ENCODE results near the gene SLC37A1. TPM values are rescaled to one million over a fixed set of nuclear protein-coding genes. Genes with fewer than 3 reads are reported as not detected.

Gene SLC37A1
- total RNA-seq, 3 donors from 2014 or later: 16.3 to 22.1 (median 20.2) TPM

GRCh38 chr21:42568376-42568775 is 54.7 kb downstream of the SLC37A1 start:
- Mint-ChIP-seq H3K4me3 (no peak overlapping the region), H3K27me3 (ENCODE audit: low read depth) (no peaks in the 10 kb centered on the region), H3K36me3 (ENCODE audit: insufficient read depth) (peaks cover 25% of the 10 kb centered on the region), H3K4me1 (ENCODE audit: low read depth) (no peaks in the 10 kb centered on the region), H3K9me3 (no peaks in the 10 kb centered on the region)
- DNase-seq (no peak), ATAC-seq (no peak)

DNA sequence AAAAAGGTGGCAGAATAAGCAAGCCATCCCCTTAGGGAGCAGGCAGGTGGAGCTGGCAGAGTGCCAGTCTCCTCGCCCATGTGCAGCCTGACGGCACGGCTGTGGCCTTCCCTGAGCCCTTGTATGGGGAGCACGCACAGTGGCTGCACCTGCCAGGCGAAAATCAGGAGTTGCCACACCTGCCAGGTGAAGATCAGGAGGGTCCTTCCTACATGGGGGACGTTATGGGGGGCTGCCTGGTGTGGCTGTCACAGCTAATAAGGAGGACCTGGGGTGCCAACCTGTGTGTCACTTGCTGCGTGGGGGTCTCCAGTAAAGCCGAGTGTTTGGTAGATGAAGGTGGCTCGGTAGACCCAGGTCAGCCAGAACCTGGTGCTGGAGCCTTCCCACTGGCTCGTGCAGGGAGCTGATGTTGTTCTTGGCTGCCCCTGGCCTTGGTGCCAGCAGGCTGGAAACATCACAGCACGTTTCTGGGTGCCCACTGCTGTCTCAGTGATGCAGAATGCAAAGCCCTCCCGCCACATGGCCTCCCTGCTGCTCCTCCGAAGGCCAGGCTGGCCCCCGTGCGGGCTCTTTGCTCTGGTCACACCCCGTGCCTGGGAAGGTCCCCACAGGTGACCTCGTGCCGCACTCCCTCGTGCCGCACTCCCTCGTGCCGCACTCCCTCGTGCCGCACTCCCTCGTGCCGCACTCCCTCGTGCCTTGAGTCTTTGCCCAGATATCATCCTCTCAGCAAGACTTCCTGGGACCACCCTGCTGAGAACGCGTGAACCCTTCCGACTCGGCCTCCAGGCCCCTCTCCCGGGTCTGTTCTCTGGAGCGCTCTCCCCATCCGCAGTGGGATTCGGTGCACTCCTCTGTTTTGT is 55.4 kb downstream of the SLC37A1 start:
- Mint-ChIP-seq H3K9me3 (no peaks in the 10 kb centered on the region), H3K4me3 (no peak overlapping the region), H3K27me3 (ENCODE audit: low read depth) (no peaks in the 10 kb centered on the region), H3K4me1 (ENCODE audit: low read depth) (no peaks in the 10 kb centered on the region), H3K36me3 (ENCODE audit: insufficient read depth) (peaks cover 23% of the 10 kb centered on the region)
- DNase-seq: no peak
- no peak for ATAC-seq

- Mint-ChIP-seq H3K27me3 (ENCODE audit: low read depth) (no peaks in the 10 kb centered on the region), H3K4me1 (ENCODE audit: low read depth) (no peaks in the 10 kb centered on the region), H3K4me3 (no peak overlapping the region), H3K9me3 (no peaks in the 10 kb centered on the region), H3K36me3 (ENCODE audit: insufficient read depth) (peaks cover 26% of the 10 kb centered on the region)
- DNase-seq (no peak), ATAC-seq (no peak)
Measured at GRCh38 chr21:42569732-42570301, 56.2 kb downstream of the SLC37A1 start.

GRCh38 chr21:42570362-42570761 is 56.7 kb downstream of the SLC37A1 start:
- peaks cover 29% of the 10 kb centered on the region for H3K36me3 Mint-ChIP-seq (ENCODE audit: insufficient read depth)
- no peak for ATAC-seq
- no peaks in the 10 kb centered on the region for H3K9me3 Mint-ChIP-seq

GRCh38 chr21:42570841-42571387 is 57.3 kb downstream of the SLC37A1 start:
- H3K4me3 Mint-ChIP-seq: no peak overlapping the region

More at GRCh38 chr21:42570362-42570761, 56.7 kb downstream of the SLC37A1 start:
- Mint-ChIP-seq H3K4me3 (no peak overlapping the region), H3K27me3 (ENCODE audit: low read depth) (no peaks in the 10 kb centered on the region), H3K4me1 (ENCODE audit: low read depth) (no peaks in the 10 kb centered on the region)
- DNase-seq: no peak

DNA sequence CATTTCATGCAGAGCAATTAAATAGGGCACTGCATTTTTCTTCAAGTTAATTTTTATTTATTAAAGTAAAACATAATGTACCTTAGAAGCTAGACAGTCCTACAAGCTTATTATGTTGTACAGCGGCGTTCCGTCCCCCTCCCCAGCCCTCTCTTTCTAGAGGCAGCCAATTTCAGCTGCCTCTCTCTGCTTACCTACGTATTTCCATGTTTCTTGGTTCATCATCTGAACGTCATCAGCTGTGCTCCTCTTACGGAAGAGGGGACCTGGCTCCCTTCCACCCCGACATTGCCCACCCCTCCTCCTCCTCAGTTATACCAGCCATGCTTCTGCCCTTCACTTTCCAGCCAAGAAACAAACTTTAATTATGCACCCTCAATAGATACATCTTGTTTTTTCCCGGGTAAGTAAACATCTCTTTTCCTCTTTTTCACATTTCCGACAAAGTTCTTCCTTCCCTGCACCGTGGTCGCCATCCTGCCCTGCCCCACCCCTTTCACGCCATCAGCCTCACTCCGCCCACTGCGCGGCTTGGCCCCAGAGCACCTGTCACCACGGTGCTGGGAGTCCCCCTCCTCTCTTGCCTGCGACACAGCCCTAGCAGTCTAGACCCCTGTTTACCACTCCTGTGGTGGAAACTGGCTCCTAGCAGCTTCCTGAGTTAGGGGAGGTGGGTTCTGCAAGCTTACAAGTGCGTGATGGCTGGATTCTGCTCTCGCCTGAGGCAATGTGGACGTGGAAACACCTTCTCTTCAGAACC is 57.9 kb downstream of the SLC37A1 start:
- no peaks in the 10 kb centered on the region for H3K4me1 Mint-ChIP-seq (ENCODE audit: low read depth)
- peaks cover 3% of the 10 kb centered on the region for H3K9me3 Mint-ChIP-seq
- H3K4me3 Mint-ChIP-seq: no peak overlapping the region
- DNase-seq (no peak), ATAC-seq (no peak)
- no peaks in the 10 kb centered on the region for H3K27me3 Mint-ChIP-seq (ENCODE audit: low read depth)
- H3K36me3 Mint-ChIP-seq (ENCODE audit: insufficient read depth): peaks cover 33% of the 10 kb centered on the region

More at GRCh38 chr21:42570841-42571387, 57.3 kb downstream of the SLC37A1 start:
- Mint-ChIP-seq H3K4me1 (ENCODE audit: low read depth) (no peaks in the 10 kb centered on the region), H3K36me3 (ENCODE audit: insufficient read depth) (peaks cover 31% of the 10 kb centered on the region), H3K27me3 (ENCODE audit: low read depth) (no peaks in the 10 kb centered on the region), H3K9me3 (no peaks in the 10 kb centered on the region)
- DNase-seq (no peak), ATAC-seq (no peak)

GRCh38 chr21:42572906-42573495 is 59.3 kb downstream of the SLC37A1 start:
- Mint-ChIP-seq H3K4me1 (ENCODE audit: low read depth) (no peaks in the 10 kb centered on the region), H3K4me3 (no peak overlapping the region), H3K27me3 (ENCODE audit: low read depth) (no peaks in the 10 kb centered on the region), H3K9me3 (peaks cover 8% of the 10 kb centered on the region), H3K36me3 (ENCODE audit: insufficient read depth) (peaks cover 33% of the 10 kb centered on the region)
- no peak for DNase-seq
- ATAC-seq: no peak

DNA sequence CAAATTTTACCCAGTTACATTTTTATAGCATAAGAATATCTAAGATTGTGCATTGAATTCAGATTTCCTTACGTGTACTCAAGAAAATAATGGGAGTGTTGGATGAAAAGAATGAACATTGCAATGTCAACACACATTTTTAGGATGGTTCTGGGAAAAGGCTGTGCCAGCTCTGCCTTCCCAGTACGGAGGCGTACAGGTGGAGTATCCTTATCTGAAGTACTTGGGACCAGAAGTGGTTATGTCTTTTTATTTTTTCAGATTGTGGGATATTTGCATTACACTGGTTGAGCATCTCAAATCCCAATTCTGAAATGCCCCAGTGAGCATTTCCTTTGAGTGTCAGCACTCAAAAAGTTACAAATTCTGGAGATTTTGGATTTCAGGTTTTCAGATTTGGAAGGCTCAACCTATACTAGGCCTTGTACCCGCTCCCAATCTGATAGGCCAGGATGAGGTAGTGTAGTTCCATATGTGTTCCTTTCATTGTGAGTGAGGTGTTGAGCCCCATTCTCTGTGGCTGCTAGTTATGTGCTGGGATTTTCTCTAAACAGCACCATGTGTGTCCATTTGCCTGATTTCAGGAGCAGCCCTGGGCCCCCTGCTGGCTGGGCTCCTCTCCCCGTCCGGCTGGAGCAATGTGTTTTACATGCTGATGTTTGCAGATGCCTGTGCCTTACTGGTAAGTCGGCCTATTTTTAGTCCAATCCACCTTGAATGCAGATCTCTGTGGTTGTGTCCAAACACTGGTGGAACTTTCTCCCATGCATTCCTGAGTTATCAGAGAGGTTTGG is 60.8 kb downstream of the SLC37A1 start:
- H3K9me3 Mint-ChIP-seq: peaks cover 8% of the 10 kb centered on the region
- no peaks in the 10 kb centered on the region for H3K27me3 Mint-ChIP-seq (ENCODE audit: low read depth)
- no peaks in the 10 kb centered on the region for H3K4me1 Mint-ChIP-seq (ENCODE audit: low read depth)
- H3K4me3 Mint-ChIP-seq: no peak overlapping the region
- peaks cover 31% of the 10 kb centered on the region for H3K36me3 Mint-ChIP-seq (ENCODE audit: insufficient read depth)
- no peak for ATAC-seq
- no peak for DNase-seq

DNA sequence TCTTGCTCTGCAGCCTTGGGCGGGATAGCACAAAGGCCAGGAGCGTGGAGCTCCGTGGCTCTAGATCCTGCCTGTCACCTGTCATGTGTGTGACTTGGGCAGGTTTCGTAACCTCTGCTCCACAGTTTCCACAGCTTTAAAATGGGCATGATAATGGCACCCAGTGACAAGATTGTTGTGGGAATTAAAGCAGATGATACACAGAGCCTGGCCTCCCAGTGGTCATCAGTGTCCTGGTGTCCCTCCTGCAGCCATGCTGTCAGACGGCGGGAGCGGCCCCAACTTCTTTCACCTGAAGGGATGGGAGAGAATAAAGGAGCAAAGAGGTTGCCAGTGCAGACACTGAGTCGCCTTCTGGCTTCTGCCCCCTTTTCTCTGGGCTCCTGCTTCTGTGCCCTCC is 61.5 kb downstream of the SLC37A1 start:
- ATAC-seq: no peak
- Mint-ChIP-seq H3K36me3 (ENCODE audit: insufficient read depth) (peaks cover 31% of the 10 kb centered on the region), H3K4me1 (ENCODE audit: low read depth) (no peaks in the 10 kb centered on the region), H3K27me3 (ENCODE audit: low read depth) (no peaks in the 10 kb centered on the region), H3K4me3 (no peak overlapping the region), H3K9me3 (peaks cover 8% of the 10 kb centered on the region)
- no peak for DNase-seq

DNA sequence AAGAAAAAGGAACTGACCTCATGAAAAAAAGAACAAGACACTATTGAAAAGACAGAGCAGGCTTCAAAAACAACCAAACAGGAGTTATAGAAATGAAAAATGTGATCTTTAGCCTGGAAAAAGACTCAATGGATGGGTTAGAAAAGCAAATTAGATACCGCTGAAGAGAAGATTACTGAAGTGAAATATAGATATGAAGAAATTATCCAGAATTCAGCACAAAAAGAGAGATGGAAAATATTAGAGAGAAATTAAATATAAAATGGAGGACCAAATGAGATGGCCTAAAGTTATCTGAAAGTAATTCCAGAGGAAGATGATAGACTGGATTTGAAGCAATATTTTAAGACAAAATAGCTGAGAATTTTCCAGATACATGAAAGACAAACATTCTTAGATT is 63.0 kb downstream of the SLC37A1 start:
- no peak for DNase-seq
- no peak overlapping the region for H3K4me3 Mint-ChIP-seq
- no peaks in the 10 kb centered on the region for H3K27me3 Mint-ChIP-seq (ENCODE audit: low read depth)
- H3K4me1 Mint-ChIP-seq (ENCODE audit: low read depth): no peaks in the 10 kb centered on the region
- H3K36me3 Mint-ChIP-seq (ENCODE audit: insufficient read depth): peaks cover 31% of the 10 kb centered on the region
- ATAC-seq: no peak
- peaks cover 8% of the 10 kb centered on the region for H3K9me3 Mint-ChIP-seq

DNA sequence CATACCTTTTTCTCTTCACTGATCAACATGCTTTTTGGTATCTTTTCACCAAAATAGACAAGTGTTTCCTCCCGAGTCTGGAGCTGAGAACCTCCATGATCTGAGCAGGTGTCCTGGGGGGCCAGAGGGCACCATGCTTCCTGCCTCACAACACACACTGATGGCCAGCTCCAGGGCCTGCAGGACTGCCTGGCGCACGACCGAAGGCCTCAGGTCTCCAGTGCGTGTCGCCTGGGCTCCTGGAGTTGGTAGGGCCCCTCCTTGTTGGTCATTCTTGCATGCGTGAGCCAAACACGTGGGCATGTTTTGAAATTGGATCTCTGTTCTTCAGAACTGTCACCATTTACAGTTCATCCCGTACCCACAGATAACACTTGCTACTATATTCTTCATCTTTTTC is 64.4 kb downstream of the SLC37A1 start:
- DNase-seq (no peak), ATAC-seq (no peak)
- Mint-ChIP-seq H3K36me3 (ENCODE audit: insufficient read depth) (peaks cover 26% of the 10 kb centered on the region), H3K9me3 (peaks cover 8% of the 10 kb centered on the region), H3K4me3 (no peak overlapping the region), H3K27me3 (ENCODE audit: low read depth) (no peaks in the 10 kb centered on the region), H3K4me1 (ENCODE audit: low read depth) (no peaks in the 10 kb centered on the region)

GRCh38 chr21:42578761-42579415 is 65.2 kb downstream of the SLC37A1 start:
- Mint-ChIP-seq H3K27me3 (ENCODE audit: low read depth) (no peaks in the 10 kb centered on the region), H3K4me1 (ENCODE audit: low read depth) (no peaks in the 10 kb centered on the region), H3K4me3 (no peak overlapping the region), H3K36me3 (ENCODE audit: insufficient read depth) (peaks cover 22% of the 10 kb centered on the region), H3K9me3 (peaks cover 8% of the 10 kb centered on the region)
- ATAC-seq (no peak), DNase-seq (no peak)

DNA sequence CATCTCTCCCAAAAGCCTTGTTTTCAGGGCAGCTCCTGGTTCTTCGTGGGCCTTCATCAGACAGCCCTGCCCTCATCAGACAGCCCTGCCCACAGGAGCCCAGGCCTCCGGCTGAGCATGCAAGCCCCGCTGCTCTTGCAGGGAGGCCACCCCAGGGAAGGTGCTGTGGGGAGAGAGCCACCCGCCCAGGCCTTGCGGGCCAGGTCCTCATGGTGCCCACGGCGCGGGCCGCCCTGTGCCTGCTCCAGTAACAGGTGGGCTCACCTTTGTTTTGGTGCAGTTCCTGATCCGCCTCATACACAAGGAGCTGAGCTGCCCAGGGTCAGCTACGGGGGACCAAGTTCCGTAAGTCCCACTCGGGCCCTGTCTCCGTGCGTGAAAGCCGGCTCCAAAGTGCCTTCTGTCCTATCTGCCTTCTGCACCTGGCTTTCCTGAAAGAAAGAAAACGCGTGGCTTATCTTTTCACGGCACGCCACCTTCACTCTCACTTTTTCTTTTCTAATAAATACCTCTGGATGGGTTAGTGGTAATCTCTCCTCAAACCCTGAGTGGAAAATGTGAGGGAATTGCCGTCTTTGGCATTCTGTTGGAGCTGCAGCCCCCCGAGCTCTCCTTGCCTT is 65.9 kb downstream of the SLC37A1 start:
- no peak for ATAC-seq
- Mint-ChIP-seq H3K4me1 (ENCODE audit: low read depth) (no peaks in the 10 kb centered on the region), H3K36me3 (ENCODE audit: insufficient read depth) (peaks cover 22% of the 10 kb centered on the region), H3K27me3 (ENCODE audit: low read depth) (no peaks in the 10 kb centered on the region), H3K4me3 (no peak overlapping the region), H3K9me3 (peaks cover 8% of the 10 kb centered on the region)
- no peak for DNase-seq

Measured in activated T-cell treated with anti-CD3 and anti-CD28 coated beads, Interleukin-2, amount 50 U/mL, for 4 hours (primary cell).